Spleen (tissue), 7 donors: ENCODE results near the gene PRIMPOL.

Source experiments
- CTCF ChIP-seq, 11 experiments: fragments of 200-600 bp in 7 of 11; fragments of 450-650 bp in 4 of 11; sonication (generic) in 4 of 11; IDR thresholded peaks in 8 of 11; conservative IDR thresholded peaks in 3 of 11; 1 replicate in 7 of 11; 2 replicates in 4 of 11; pipeline versions ENCODE4 v1.4.0 to v1.8.0; 2016 to 2021; ENCODE audit warnings: antibody characterized with exemption in 11 of 11, inconsistent platforms in 4 of 11, mild to moderate bottlenecking in 1 of 11
- POLR2A ChIP-seq, 3 donors: fragments of 450-650 bp; IDR thresholded peaks; one replicate each; pipeline ENCODE4 v1.5.1; 2017; ENCODE audit warnings: antibody characterized with exemption in 3 of 3, mild to moderate bottlenecking in 1 of 3
- POLR2AphosphoS5 ChIP-seq, 3 donors: sonication (generic); formaldehyde crosslinking; IDR thresholded peaks; one replicate each; pipeline ENCODE4 v1.5.1; 2017; ENCODE audit warnings: antibody characterized with exemption in 3 of 3
- donor health status: DM: no; HTN: no; CAD: no; lungs with moderate emphysema.
- donor health status: DM: no; HTN: no; CAD: no.
- donor health status: DM: no; HTN: no; CAD: no.

GRCh38 chr4:184649026-184649970 is at the start of gene PRIMPOL, which contains the start of gene CASP3:
- TF ChIP-seq CTCF (IDR thresholded peaks at IDR 0.05 in 8 of 11, conservative IDR thresholded peaks at IDR 0.05 in 3 of 11) = peak in 9 of 11 experiments; percentile 12 to 63 (median 41)
- TF ChIP-seq POLR2AphosphoS5 (IDR thresholded peaks at IDR 0.05) = peak; percentile 97 to 98 (median 98)
- peak in 2 of 3 donors; percentile 71 to 94 for TF ChIP-seq POLR2A (IDR thresholded peaks at IDR 0.05)
